GM18526 (cell line): ENCODE data around the gene NLGN2.

ENCODE experiments used
- POLR2A ChIP-seq: IDR thresholded peaks from 3 replicates; pipeline ENCODE4 v1.6.1; 2011; ENCODE audit not compliant: insufficient read length; ENCODE audit errors: extremely low read depth

The NLGN2 gene

DNA sequence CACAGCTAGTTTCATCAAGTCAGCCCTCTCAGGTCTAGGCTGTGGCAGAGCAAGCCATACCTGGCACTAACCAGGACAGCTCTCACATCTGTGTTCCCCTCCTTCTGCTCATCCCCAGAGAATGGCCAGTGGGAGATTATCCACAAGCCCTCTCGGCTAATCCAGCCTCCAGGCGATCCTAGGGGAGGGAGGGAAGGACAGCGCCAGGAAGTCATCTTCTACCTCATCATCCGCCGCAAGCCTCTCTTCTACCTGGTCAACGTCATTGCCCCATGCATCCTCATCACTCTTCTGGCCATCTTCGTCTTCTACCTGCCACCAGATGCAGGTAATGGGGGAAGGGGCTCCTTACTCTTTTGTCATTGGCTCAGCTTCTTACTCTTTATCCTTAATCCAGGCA is 40.8 kb downstream of the NLGN2 start:
- TF ChIP-seq POLR2A: no peak

DNA sequence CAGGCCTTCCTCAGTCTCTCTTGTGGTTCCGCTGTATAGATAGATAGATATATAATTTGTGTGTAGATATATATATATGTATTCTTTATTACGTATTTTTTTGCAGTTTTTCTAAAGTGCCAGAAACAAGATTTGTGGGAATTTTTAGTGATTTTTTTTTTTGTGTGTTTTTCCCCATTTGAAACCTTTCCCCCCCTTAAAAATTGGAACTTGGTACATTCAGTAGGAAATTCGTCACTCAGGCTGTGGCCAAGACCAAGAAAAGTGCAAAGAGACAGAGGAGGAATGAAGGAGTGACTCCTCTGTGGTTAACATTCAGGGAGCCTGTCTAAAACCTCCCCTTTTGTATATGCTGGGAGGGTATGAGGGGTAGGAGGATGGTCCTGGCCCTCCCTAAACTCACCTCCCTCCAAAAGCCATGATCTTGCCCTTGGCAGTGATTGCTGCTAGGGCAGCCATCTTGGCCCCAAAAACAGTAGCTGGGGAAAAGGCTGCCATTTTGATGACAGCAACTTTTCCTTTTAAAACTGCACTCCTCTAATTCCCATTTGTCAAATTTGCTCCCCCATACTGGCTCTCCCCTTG is 52.4 kb downstream of the NLGN2 start:
- TF ChIP-seq POLR2A: no peak

DNA sequence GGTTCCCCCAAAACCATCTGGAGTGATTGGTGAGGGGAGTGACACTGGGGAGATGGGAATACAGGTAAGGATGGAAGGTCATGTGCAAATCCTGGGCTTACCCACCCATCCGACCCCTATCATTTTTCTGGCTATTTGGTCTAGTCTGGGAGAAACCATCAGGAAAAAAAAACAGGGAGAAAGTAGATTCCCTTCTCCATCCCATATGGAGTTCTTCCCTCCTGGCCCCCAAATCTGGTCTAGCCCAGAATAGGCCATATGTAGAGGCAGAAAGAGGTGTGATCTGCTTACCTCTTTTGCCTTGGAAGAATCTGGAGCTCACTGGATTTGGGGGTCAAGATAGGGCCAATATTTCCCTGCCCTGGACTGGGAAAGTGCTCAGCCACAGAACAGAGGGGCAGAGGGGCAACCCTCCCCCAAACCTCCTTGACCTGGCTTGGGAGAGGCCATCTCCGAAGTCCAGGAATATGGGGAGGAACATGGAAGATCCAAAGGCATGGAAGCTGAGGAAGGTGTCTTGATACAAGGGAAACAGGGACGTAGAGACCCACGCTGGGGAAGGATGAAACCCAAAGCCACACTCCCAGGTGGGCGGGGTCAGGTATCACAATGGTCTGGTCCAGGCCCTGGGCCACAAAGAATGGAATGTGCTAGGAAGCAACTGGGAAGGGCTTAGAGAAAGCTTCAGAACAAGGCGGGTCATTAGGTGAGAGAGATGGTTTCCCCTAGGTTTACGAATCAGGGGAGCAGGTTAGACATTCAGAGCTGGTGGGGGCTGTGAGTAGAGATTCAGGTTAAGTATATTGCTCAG is 53.4 kb downstream of the NLGN2 start:
- no peak for TF ChIP-seq POLR2A

DNA sequence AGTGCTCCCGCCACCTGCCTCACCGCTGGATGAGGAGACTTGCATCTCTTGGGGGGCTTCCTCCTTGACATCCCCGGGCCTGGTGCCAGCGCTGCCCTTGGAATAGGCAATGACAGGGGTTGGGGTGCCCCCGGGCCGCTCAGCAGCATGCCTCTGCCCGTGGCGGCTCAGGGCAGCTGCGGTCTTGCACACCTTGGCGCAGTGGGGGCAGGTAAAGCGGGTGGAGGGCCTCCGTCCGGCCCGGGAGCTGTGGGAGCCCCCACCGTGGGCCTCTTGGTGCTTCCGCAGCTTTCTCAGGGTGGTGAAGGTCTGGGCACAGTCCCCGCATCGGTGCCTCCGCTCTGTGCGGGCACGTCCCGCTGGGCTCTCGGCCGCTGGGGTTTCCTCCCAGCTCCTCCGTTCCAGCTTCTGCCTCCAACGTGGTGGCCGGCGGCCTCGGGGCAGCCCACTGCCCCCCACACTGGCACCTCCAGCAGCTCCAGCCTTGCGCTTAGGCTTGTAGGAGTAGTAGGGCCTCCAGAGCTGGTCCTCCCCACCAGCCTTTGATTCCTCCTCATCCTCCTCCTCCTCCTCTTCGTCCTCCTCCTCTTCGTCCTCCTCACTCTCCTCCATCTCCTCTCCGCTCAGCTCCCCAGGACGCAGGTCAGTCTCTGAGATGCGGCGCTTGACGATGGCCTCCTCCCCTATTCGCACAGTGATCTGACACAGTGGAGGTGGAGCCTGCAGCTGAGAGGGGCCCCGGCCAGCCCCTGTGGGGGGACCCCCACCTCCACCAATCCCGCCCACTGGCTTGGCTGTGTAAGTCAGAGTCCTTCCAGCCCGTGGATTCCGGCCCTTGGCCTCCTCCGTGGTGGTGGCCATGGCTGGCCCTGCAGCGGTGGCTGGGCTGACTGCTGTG is 55.1 kb downstream of the NLGN2 start:
- no peak for TF ChIP-seq POLR2A

DNA sequence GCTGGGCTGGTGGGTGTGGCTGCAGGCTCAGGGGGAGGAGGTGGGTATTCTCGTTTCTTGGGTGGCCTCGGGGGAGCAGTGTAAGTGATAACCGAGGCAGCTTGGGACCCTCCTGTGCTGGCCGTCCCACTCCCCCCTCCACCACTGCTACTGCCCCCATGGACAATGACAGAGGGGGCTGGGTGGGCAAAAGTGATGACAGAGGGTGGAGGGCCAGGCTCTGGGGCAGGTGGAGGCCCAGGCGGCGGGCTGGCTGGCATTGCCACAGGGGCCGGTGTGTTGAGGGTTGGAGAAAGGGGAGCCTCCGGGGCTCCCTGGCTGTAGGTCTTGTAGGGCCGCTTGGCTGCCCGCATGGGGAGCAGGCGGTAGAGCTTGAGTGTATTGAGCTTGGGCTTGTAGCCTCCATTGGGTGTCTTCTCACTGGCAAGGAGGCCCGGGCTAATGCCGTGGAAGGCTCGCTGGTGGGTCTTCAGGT is 55.8 kb downstream of the NLGN2 start:
- TF ChIP-seq POLR2A: no peak

DNA sequence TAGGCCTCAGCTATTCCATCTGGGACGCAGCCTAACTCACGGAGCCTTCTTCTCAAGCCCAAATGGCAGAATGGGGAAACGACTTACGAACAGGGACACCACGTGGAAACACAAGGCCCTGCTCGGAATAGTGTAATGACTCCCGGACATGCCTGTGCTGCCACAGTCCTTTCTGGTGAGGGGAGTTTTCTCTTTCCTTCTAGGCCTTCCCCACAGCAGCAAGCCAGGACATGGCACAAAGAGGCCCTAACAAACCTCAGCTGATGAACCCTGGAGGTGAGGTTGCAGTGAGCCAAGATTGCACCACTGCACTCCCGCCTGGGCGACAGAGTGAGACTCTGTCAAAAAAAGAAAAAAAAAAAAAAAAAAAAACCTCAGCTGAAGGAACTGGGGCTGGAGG is 56.4 kb downstream of the NLGN2 start:
- TF ChIP-seq POLR2A: no peak

DNA sequence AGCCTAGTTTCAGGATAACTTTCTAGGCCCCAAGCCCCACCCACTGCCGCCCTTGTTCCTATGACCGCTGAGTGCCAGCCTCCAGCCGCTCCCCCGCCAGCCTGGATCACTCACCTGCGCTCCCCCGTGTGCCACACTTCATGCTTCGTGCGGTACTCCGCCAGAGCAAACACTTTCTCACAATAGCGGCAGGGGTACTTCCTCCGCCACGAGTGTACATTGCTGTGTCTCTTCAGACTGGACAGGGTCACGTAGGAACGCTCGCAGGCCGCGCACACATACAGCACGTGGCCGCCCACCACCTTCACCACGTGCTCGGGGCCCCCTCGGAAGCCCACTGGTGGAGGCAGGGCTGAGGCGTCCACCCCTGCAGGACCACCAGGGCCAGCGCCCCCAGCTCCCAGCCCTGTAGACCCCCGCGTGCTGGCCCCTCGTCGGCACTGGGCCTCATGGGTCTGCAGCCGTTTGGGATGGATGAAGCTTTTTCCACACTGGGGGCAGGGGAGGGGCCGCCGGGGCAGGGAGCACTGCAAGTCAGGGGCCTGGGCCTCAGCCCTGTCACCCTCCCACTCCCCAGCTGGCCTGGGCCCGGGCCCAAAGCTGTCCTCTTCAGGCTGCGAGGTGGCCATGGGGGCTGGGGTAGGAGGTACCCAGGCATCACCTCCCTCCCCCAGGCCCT is 58.1 kb downstream of the NLGN2 start:
- no peak for TF ChIP-seq POLR2A

DNA sequence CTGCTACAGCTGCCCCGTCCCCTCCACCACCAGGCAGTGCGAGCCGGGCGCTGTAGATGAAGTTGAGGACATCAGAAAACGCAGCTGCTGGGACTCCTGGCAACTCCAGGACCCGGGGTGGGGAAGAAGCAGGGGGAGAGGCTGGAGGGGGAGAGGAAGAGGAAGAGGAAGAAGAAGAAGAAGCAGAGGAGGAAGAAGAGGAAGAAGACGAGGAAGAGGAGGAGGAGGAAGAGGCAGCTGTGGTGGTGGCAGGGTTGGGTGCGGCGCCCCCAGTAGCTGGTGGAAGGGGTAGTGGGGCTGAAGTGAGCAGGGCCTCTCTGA is 58.6 kb downstream of the NLGN2 start:
- TF ChIP-seq POLR2A: no peak

DNA sequence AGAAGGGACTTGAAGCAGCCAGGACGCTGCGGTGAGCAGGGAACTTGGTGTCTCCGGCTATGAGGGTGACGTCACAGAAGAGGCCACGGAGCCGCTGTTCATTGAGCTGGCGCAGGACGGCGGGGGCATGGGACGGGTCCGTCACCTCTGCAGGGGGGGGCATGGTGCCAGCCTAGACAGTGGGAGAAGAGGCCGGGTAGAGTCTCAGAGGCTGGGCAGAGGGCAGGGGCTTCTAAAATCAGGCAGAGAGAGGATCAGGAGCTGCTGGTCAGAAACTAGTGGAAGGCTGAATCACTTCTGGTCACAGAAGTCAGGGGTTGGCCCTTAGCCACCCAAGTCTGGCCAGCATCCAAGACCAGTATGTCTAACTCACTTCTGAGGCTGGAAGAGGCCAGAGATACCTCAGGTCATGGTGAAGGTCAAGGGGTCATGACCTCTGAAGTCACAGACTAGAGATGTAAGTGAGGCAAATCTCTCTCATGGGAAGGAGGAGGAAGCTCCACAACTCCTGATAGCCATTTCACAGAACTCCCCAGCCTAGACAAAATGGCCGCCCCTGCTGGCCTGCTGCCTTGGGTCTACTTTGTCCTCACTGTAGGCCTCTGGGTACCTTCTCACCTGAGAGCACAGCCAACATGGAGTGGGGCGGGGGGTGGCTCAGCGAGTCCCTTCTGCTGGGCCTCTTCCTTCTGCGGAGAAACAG is 59.1 kb downstream of the NLGN2 start:
- no peak for TF ChIP-seq POLR2A

DNA sequence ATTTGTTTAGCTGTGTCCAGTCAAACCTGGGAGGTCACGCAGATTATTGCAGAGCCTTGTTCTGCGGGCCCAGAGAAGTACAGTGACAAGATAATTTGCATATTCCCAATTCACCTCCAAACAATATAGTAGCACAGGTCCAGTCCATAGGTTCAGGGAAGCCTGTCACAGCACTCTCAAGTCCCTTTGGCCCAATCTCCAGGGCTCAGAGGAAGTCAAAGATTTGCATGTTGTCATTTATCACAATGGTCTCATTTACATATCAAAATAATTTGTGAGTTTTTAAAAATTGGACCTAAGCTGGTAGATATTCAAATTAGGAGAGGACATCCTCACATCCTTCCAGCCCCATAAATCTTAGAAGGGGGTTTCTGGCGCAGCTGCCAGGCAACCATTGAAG is 59.9 kb downstream of the NLGN2 start:
- TF ChIP-seq POLR2A: no peak

DNA sequence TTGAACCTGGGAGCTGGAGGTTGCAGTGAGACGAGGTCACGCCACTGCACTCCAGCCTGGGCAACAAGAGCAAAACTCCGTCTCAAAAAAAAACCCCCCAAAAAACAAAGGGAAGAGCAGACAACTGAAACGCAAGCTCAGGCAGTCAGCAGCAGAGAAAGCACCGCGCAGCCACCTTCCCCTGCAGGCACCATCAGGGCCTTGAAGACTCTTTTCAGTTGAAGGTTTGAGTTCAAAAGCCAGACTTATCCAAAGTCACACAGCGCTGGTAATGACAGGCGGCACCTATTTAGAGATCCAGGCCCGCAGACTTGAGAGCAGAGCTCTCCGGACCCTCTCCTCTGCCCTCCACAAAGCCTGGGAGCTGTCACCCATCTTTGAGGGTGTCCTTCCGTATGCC is 60.6 kb downstream of the NLGN2 start:
- TF ChIP-seq POLR2A: no peak

DNA sequence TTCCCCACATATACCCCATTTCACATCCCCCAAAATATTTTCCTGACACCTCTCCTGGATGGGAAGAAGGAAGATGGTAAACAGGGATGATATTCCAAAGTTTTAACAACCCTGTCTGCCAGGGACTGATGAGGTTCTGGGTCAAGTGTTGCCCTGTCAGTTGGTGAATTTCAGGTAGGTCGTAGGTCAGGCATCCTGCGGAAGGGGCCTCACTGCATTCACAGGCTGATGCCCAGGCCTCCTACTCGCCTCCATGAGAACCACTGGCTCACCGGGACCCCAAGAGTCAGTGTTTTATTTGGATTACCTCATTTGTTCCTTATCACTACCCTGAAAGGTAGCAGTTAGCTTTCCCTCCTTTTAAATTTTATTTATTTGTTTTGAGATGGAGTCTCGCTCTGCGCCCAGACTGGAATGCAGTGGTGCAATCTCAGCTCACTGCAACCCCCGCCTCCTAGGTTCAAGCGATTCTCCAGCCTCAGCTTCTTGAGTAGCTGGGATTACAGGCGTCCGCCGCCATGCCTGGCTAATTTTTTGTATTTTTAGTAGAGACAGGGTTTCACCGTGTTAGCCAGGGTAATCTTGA is 61.3 kb downstream of the NLGN2 start:
- no peak for TF ChIP-seq POLR2A
